Osteoblast (primary cell): ENCODE measurements around the gene ZFPM1. TPM values are rescaled to one million over a fixed set of nuclear protein-coding genes. Genes with fewer than 3 reads are reported as not detected.

Source experiments
- DNase-seq: peaks from one replicate; pipeline ENCODE4 v3.0.0; 2011; ENCODE audit warnings: low spot score, mixed read lengths; ENCODE audit not compliant: insufficient read length; ENCODE audit errors: missing footprints
- H2AFZ ChIP-seq: 2 replicates; pipeline ENCODE4 v1.6.0; 2011; ENCODE audit warnings: mild to moderate bottlenecking, low read length
- H3K27ac ChIP-seq: 2 replicates; pipeline ENCODE4 v1.5.1; 2011; ENCODE audit warnings: mild to moderate bottlenecking, low read depth, low read length, moderate library complexity
- H3K27me3 ChIP-seq: 2 replicates; pipeline ENCODE4 v1.6.0; 2012; ENCODE audit warnings: mild to moderate bottlenecking, control low read depth, inconsistent platforms, low read length, moderate library complexity; ENCODE audit not compliant: insufficient read depth
- H3K36me3 ChIP-seq: 2 replicates; pipeline ENCODE4 v1.5.1; 2011; ENCODE audit warnings: mild to moderate bottlenecking, low read length, control low read depth, moderate library complexity; ENCODE audit not compliant: insufficient read depth
- H3K4me1 ChIP-seq: 2 replicates; pipeline ENCODE4 v1.5.1; 2011; ENCODE audit warnings: mild to moderate bottlenecking, low read length, control low read depth, moderate library complexity; ENCODE audit not compliant: insufficient read depth
- H3K4me2 ChIP-seq: 2 replicates; pipeline ENCODE4 v1.6.0; 2011; ENCODE audit warnings: mild to moderate bottlenecking, low read length; ENCODE audit not compliant: insufficient read depth
- H3K4me3 ChIP-seq: fragments of 200-600 bp; sonication (generic); 3 replicates; pipeline ENCODE4 v1.5.1; 2012; ENCODE audit warnings: mild to moderate bottlenecking, low read length, inconsistent platforms; ENCODE audit not compliant: insufficient read depth
- H3K79me2 ChIP-seq: 2 replicates; pipeline ENCODE4 v1.6.0; 2012; ENCODE audit warnings: mild to moderate bottlenecking, low read length, control low read depth, inconsistent platforms; ENCODE audit not compliant: insufficient read depth
- H3K9me3 ChIP-seq: 2 replicates; pipeline ENCODE4 v1.5.1; 2011; ENCODE audit warnings: low read depth, low read length, control low read depth
- H4K20me1 ChIP-seq: 2 replicates; pipeline ENCODE4 v1.6.0; 2012; ENCODE audit warnings: mild to moderate bottlenecking, low read length, control low read depth; ENCODE audit not compliant: insufficient read depth
- CTCF ChIP-seq: IDR thresholded peaks from 2 replicates; pipeline ENCODE4 v1.5.1; 2011; ENCODE audit warnings: mild to moderate bottlenecking, low read depth, low read length, moderate library complexity; ENCODE audit errors: extremely low read depth
- total RNA-seq: library from RNA; depleted of rRNA; stranded (reverse); fragments of >200 nt; gene quantifications from 2 replicates; pipeline ENCODE4 v1.2.3, GENCODE V29; 2012

ZFPM1 gene
- total RNA-seq, 1 donor = 2.2 TPM

GRCh38 chr16:88422733-88423447, 30.2 kb upstream of the ZFPM1 start:
- TF ChIP-seq CTCF = no peak
- Histone ChIP-seq H3K36me3 (no peaks in the 10 kb centered on the region), H4K20me1 (peaks cover 13% of the 10 kb centered on the region), H3K4me2 (no peak overlapping the region), H3K27me3 (no peaks in the 10 kb centered on the region), H3K4me1 (no peaks in the 10 kb centered on the region), H3K4me3 (no peak overlapping the region), H3K27ac (no peak overlapping the region), H3K79me2 (peaks cover 2% of the 10 kb centered on the region), H3K9me3 (no peaks in the 10 kb centered on the region), H2AFZ (no peak overlapping the region)
- DNase-seq = no peak

- no peaks in the 10 kb centered on the region for H3K27me3 ChIP-seq
- no peak overlapping the region for H2AFZ ChIP-seq
- no peak for DNase-seq
- no peak overlapping the region for H3K27ac ChIP-seq
- no peaks in the 10 kb centered on the region for H3K4me1 ChIP-seq
- H4K20me1 ChIP-seq = peaks cover 11% of the 10 kb centered on the region
- H3K9me3 ChIP-seq = no peaks in the 10 kb centered on the region
- H3K4me2 ChIP-seq = no peak overlapping the region
- TF ChIP-seq CTCF = no peak
- H3K36me3 ChIP-seq = no peaks in the 10 kb centered on the region
- H3K4me3 ChIP-seq = no peak overlapping the region
- H3K79me2 ChIP-seq = peaks cover 2% of the 10 kb centered on the region
These were observed 29.6 kb upstream of the ZFPM1 start for GRCh38 chr16:88423448-88423850.

- no peak for TF ChIP-seq CTCF
- H3K27me3 ChIP-seq = no peaks in the 10 kb centered on the region
- no peak overlapping the region for H2AFZ ChIP-seq
- H3K27ac ChIP-seq = no peak overlapping the region
- H3K36me3 ChIP-seq = no peaks in the 10 kb centered on the region
- H3K9me3 ChIP-seq = no peaks in the 10 kb centered on the region
- H4K20me1 ChIP-seq = peaks cover 11% of the 10 kb centered on the region
- H3K4me1 ChIP-seq = no peaks in the 10 kb centered on the region
- H3K4me3 ChIP-seq = no peak overlapping the region
- no peak for DNase-seq
- peaks cover 2% of the 10 kb centered on the region for H3K79me2 ChIP-seq
- no peak overlapping the region for H3K4me2 ChIP-seq
These were observed 28.4 kb upstream of the ZFPM1 start for GRCh38 chr16:88424587-88425235.

GRCh38 chr16:88426018-88426417, 27.1 kb upstream of the ZFPM1 start:
- Histone ChIP-seq H3K36me3 (no peaks in the 10 kb centered on the region), H3K4me2 (no peak overlapping the region), H3K4me1 (no peaks in the 10 kb centered on the region), H3K9me3 (no peaks in the 10 kb centered on the region), H4K20me1 (peaks cover 7% of the 10 kb centered on the region), H3K4me3 (no peak overlapping the region), H3K79me2 (no peaks in the 10 kb centered on the region), H3K27ac (no peak overlapping the region), H2AFZ (no peak overlapping the region), H3K27me3 (no peaks in the 10 kb centered on the region)
- DNase-seq = no peak
- no peak for TF ChIP-seq CTCF
